AG08396 (cell line): ENCODE measurements around the gene ATG4C.

Experiments
- DNase-seq: peaks from one replicate; pipeline ENCODE4 v3.0.0; 2012; ENCODE audit warnings: low spot score, mixed read lengths

Gene ATG4C

DNA sequence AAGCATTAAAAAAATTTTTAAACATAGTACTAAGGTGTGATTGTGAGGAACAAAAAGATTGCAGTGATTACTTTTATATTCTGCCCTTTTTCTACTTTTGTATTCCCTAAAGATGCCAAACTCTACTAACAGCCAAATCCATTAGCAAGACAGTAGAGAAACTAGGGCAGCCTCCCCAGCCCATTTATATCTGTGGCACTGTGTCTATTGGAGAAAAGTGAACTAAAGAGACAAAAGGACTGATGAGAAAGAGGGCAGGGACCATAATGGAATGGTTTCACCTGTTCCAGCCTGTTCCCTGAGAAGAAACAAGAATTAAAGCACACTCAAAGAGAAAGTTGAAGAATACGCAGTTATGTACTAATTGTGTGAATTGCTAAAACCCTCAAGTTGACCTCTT is 56.6 kb downstream of the ATG4C start:
- DNase-seq, result no peak

DNA sequence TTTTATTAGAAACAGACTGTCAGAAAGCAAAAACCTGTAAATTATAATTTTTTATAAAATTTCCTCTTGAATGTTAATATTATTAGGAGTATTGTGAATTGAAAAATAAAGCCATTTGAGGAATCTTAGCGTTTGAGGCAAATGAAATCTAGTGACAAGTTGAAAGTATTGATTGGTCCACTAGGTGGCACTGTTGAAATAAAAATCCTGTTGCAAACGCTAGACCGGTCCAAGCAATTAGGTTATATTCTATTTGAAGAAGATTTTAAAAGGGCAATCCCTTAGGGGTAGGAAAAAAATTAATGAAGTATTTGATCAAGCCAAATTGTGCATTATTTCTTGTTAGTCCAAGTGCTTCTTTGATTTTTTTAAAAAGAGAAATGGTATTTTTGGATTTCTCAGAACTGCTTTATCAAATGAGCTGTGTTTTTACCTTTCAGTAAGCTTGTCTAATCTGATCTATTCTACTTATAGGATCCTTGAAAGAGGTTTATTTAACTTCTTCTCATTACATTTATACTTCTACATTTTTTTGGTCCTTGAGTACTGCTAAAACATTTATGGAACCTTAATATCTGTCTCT is 57.7 kb downstream of the ATG4C start:
- peak; percentile 47 for DNase-seq

DNA sequence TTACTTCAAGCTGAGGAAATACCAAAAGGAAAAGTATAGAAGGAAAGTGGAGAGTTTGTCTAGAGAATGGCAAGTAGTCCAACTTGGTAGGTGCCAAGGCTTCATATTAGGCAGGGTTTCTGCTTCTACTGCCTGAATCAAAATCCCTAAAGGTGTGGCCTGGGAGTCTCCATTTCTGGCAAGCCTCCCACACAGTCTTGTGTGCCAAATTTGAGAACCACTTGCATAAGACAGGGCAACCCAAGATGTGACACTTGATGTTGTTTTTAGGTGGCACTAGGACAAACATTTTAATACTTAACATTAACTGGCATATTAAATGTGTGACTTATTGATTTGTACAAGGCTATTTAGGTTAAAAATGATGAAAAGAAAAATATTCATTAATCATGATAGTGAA is 60.1 kb downstream of the ATG4C start:
- no peak for DNase-seq

DNA sequence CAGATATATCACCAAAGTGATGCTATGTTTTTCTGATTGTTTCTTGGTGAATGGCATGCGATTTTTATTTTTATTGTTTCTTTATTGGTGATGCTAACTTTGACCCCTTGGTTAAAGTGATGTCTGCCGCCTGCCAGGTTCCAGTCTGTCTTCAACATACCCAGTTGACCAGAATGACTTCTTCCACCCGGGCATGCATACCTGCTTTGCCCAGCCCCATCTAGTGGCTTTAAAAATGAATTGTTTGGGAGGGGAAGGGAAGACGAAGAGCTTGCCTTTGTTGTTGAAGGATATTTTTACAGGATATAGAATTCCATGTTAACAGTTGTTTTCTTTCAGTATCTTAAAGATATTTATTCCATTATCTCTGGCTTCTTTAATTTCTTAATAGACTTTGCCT is 65.1 kb downstream of the ATG4C start:
- no peak for DNase-seq

DNA sequence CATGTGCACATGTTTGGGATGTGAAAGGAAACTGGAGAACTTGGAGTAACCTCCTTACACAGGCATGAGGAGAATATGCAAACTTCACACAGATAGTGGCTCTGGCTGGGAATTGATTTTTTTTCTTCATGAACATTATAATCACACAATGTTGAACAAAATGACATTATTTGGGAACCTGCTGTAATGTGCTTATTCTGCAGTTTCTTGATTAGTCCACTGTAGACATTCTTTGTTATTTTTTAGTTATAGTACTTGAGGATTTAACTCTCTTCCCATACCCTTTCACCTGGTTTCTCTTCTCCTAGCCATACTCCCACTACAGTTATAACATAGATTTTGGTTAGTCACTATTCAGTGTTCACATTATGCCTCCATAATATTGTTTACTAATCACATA is 68.3 kb downstream of the ATG4C start:
- no peak for DNase-seq

DNA sequence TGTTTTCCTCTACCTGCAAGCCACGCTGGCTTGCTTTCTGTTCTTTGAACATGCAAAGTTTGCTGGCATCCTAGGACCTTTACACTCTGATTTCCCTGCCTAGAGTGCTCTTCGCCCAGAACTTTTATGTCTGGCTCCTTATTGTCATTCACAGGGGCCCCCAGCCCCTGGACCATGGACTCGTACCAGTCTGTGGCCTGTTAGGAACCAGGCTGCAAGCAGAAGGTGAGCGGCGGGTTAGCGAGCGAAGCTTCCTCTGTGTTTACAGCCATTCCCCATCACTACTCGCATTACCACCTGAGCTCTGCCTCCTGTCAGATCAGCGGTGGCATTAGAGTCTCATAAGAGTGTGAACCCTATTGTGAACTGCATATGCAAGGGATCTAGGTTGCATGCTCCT is 73.0 kb downstream of the ATG4C start:
- no peak for DNase-seq

DNA sequence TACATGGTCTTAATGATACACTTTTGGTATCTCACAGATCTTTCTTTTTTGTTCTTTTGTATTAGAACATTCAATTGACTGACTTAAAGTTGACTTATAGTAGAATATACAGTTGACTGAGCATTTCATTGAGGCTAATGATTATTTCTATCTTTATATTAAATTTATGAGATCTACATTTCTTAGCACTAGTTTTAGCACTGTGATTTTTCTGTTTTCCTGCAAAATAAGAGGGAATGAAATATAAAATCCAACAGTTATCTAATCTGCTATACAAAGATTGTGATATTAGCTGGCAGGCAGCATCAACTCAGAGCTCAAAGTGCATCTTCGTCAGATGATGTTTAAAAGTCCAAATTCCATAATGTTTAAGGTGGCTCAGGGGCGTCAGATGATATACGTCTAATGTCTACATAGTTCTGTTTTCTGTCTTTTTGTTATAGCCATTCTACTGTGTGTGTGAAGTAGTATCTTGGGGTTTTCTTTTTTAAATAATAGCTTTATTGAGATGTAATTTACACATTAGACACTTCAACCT is 85.4 kb downstream of the ATG4C start:
- no peak for DNase-seq

DNA sequence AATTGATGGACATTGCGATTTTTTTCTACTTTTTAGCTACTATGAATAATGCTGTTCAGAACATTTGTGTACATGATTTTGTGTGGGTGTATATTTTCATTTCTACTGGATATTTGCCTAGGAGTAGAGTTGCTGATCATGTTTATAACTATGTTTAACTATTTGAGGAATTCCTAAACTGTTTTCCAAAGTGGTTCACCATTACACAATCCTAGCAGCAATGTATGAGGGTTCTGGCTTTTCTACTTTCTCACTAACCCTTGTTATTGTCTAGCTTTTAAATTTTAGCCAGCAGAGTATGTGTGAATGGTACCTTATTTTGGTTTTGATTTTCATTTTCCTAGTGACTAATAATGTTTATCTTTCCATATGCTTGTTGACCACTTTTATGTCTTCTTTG is 86.2 kb downstream of the ATG4C start:
- peak; percentile 4 for DNase-seq

DNA sequence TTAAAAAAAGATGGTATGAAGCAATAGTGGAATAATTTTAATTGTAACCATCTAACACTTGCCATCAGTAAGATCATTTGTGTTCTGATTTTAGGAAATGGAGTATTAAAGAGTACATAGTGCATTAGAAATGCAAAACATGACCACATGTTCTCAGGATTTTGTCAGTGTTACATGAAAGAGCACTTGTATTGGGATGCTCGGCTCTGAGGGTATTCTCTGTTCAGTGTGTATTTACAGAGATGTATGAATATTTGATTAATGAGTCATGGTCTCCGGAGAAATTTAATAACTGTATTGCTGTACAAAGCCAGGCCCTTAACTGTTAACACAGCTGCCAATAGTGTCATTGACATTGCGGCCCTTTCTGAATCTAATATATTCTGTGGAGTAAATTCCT is 91.7 kb downstream of the ATG4C start:
- no peak for DNase-seq

DNA sequence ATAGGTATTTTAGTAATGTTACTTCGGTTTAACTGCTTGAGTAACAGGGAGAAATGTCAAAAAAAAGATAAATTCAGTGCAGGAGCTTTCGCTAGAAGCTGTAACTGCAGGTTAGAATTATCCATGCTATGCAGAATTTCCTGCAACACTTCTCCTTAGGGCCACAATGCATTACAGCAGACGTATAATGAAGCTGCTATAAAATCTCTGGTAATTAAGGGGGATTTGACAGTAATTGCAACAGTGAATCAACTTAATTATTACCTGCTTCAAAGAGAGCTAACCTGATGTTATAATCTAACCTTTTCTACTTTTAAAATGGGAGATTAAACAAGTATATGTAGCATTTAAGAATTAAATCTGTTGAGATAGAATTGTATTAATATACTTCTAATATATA is 92.6 kb downstream of the ATG4C start:
- DNase-seq, result no peak

DNA sequence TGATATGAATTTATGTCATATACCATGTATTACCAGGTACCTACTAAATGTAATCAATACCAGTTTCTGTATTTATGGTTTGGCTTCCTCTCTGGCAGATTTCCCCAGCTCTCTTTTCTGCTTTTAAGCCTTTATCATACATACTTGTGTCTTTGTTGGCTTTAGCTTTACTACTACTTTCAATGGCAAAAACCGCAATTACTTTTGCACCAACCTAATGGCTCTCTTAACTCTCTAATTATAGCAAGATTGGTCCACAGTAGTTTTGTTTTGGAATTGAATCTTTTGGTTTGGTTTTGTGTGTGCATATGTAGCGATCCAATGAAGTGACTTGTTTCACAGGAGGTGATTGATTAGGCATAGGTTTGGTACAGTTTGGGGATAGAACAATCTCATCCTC is 93.6 kb downstream of the ATG4C start:
- DNase-seq, result no peak

DNA sequence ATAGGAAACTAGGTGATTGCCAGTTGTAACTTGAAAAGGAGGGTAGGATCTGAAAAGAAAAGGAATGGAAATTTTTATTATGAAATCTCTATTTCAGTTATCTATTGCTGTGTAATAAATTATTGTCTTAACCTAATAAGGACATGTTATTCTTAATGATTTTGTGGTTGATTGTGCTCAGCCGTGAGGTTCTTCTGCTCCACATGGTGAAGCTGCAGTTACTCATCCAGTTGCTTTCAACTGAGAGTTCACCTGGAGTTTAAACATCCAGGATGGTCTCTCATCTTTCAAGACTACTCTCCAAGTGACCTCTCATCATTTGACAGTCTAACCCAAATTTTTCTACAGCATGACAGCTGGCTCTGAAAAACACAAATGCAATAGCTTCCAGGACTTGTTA is 96.0 kb downstream of the ATG4C start:
- no peak for DNase-seq

DNA sequence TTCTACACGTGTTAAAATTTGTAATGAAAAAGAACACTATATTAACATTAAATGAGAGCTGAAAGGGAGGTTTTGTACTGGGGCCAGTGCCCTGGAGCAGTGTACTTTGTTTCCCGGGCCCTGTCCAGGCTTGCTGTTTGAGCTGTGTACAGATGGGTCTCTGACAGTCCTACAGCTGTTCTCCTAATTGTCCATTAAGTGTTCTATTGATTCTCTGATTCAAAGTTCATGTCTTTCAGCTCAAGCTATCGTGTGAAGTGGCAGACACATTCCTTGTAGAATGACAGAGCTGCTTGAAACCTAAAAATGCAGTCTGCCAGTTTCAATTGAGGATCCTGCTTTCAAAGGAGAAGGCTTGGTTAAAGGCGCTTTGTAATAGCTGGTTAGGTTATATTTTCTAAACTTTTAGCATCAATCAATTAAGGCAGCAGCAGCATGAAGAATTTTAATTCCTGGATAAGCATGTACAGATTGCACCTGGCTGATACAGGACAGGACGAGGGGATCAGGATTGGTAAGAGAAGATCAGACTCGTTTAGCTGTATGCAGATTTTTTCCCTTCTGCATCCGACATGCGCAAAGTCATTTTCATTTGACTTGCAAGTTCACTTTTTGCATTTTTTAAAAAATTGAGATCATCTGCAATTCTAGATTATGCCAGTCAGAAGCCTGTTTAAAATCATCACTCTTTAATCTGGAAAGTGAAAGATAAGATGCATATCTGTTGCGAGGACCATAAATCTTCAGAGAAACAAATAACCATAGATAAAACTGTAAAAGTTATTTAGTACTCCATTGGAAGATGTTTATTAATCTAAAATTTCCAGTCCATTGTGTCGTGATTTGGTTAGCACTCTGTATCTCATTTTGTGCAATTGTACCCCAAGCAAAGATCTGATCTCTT is 98.5 kb downstream of the ATG4C start:
- no peak for DNase-seq

DNA sequence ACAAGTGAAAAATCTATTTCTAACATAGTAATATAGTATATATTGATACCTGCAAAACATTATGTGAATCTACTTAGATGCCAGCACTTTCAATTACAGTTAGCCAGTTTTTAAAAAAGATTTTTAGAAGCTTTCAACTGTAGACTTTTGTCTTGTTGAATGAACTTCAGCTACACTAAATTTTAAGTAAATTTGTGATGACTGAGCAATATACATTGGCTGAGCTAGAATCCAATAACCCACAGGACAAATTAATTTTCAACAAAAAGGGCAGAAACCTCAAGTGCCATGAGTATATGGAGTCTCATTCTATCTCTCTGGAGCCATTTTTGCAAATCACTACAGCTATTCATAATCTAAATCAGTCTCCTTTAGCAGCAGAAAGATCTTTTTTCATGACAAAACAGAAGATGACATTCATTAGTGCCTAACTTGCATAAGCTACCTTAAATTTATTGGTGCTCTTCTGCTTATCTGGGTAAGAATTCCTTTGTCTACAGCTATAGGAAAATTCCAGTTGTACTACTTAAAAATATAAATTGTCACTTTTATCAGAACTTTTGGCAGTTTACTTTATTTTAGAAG is 100.3 kb downstream of the ATG4C start:
- no peak for DNase-seq

DNA sequence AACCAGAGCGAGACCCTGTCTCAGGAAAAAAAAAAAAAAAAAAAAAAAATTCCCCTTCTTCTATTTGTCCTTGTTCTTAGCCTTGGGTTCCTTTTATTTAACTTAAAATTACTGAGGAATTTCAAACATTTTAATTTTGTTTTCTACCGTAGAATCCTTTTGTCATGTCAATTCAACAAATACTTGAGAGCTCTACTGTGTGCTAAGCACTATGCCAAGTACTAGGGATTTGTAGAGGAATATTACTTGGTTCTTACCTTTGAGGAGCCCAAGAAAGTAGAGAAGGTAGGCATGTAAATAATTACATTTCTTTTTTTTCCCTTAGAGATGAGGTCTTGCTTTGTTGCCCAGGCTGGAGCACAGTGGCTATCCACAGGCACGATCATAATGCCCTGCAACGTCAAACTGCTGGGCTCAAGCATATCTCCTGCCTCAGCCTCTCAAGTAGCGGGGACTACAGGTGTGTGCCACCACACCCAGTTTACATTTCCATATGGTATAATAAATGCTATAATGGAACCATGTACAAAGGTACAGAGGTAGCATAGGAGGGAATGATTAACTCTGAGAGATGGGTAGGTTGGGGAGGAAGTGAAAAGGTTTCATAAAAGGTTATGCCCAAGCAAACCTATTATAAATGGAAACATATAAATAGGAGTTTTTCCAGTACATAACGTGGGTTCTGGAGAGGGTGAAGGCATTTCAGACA is 104.0 kb downstream of the ATG4C start:
- no peak for DNase-seq

DNA sequence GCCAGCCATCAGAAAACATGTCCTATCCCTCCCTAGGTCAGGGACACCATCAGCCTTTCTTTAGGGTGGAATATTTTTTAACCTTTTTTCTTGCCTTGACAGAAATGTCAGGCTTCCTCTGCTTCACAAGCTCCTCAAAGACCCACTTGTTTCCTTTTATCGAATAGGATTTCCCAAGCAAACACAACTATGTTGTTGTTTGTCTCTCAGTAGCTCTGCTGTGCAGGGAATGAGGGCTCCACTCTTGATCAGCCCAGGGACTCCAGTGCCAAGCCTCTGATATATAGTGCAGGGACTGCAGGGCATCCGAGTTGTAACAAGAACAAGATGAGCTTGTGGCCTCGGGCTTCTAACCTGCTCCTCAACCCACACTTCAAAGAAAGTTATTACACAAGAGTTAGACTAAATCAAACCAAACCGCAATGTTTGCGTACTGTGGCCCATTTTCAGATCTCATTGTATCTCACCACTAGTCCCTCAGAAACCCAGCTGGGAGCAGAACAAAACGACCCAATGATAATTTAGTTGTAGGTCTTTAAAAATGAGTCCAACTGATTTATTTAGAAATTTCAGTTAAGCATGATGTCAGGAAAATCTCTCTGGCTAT is 108.1 kb downstream of the ATG4C start:
- DNase-seq, result no peak

DNA sequence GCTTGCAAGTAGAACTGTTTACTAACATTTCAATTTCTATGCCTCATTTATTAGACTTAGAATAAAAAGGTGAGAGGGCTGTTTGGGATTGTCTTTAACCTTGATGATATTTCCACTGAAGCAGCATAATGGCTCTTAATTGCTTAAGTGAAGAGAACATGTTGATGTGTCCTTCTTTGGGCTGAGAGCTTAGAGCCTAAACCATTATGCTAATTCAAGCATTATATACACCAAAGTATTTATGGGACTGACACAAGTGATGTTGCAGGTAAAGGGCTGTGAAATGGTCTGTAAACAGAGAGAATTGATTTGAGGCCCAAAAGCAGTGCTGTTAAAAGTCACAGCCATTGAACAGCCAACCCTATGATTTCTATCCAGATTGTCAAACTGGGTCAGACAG is 113.9 kb downstream of the ATG4C start:
- no peak for DNase-seq

DNA sequence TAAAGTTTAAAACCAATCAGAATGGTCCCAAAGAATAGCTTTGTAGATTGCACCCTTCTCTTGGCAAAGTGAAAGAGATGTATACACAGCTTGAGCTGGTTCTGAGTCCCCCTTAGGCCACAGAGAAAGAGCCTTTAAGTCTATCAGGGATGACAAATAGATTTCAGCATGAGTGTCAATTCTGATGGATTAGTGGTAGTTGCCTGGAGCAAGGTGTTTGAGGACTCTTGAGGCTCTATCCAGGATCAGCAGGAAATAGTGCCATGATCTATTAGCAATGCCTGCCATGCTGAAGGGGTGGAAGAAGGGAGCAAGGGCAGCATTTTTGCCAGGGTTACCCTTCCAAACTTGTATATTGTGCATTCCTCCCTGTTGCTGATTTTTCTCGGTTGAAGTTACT is 116.6 kb downstream of the ATG4C start:
- DNase-seq, result no peak

DNA sequence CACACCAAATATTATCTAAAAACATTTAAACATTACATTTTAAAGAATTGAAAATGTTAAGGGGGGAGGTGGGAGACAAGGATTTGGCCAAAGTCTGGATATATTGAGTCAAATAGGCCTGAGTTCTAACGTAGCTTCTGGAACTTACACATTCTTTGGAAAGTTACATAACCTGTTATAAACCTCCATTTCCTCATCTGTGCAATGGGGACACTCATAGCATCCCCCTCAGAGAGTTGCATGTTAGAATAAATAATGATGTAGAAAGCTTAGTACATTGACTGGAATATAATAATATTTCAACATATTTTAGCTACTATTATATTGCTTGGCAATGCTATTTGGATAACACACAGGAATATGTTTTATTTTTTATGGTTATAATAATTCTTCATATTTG is 117.7 kb downstream of the ATG4C start:
- DNase-seq, result no peak

DNA sequence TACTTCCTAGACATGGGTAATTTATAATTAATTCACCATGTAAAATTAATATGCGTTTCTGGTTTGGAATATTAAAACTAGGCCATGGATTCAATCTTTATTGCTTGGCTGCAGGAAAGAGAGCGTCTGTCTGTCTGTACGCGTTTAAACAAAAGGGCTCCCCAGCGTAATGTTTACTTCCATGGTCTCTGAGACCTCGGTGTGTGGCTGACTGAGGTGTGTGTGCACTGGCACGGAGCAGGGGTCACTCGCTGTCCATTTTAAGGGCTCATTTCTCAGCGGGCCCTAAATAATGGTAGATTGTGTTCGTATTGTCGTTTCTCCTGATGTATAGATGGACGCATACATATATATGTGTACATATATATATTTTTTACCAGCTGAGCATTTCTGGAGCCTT is 119.6 kb downstream of the ATG4C start:
- no peak for DNase-seq

DNA sequence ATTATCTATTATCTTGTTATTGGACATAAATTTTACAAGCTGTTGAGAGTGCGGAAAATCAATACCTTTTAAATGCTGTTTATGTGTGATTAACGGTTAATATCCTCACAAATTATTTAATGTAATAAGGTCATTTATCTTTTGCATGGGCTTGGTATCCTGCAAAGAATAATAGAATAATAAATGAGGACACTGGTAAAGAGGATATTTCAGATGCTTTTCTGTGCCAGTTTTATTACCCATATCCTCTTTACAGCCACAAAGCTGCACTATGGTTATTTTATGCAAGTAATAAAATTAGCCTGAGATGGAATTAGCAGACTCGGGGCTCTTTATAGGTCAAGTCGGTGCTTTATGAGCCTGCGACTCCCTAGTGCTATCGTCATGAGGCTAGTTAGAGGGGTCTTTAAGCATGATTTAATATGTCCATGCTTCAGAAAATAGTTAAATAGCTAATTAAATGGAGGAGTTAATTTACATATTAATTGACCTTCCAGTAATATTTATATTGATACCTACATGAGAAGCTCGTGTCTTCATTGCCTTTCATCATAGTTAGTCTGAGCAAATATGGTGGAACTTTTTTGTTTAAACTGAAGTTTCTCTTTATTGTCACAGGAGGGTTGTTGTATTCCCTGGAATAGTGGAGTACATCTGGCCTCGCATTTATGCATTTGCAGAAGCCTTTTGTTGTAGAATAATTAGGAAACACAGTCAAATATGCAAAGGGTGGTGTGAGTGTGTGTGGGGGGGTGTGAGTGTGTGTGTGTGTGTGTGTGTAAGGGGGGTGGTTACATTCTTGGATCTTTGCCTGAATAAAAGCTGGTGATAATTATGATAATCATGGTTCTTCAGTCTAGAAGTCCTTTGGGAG is 120.3 kb downstream of the ATG4C start:
- no peak for DNase-seq
